ENCODE results near the gene ALDH5A1.

Gene ALDH5A1

GRCh38 chr6:24524805-24525204 is 30.0 kb downstream of the ALDH5A1 start:
- DNase-seq (ENCODE audit: low read depth), result no peak

DNA sequence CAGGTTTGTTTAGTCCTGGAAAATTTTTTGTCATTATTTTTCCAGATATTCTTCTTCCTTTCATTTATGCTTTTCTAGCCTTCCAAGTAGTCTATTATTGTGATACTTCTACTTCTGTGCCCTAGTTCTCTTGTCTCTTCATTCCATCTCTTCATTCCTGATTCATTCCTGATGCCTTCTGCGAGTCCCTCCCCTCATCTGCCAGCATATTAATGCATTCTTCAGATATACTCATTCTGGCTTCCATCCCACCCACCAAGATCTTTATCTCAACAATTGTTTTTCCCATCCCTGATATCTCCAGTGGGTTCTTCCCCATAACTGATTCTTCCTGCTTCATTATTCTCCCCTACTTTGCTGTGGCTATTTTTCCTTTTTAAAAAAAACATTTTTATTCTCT is 35.2 kb downstream of the ALDH5A1 start:
- no peak for DNase-seq (ENCODE audit: low read depth)

GRCh38 chr6:24534329-24534728 is 39.6 kb downstream of the ALDH5A1 start:
- DNase-seq (ENCODE audit: low read depth), result no peak

GRCh38 chr6:24535210-24535609 is 40.4 kb downstream of the ALDH5A1 start:
- no peak for DNase-seq (ENCODE audit: low read depth)

GRCh38 chr6:24536466-24536865 is 41.7 kb downstream of the ALDH5A1 start:
- DNase-seq (ENCODE audit: low read depth), result no peak

GRCh38 chr6:24537082-24537699 is 42.4 kb downstream of the ALDH5A1 start:
- DNase-seq (ENCODE audit: low read depth), result no peak

GRCh38 chr6:24537771-24538385 is 43.1 kb downstream of the ALDH5A1 start:
- DNase-seq (ENCODE audit: low read depth), result no peak

DNA sequence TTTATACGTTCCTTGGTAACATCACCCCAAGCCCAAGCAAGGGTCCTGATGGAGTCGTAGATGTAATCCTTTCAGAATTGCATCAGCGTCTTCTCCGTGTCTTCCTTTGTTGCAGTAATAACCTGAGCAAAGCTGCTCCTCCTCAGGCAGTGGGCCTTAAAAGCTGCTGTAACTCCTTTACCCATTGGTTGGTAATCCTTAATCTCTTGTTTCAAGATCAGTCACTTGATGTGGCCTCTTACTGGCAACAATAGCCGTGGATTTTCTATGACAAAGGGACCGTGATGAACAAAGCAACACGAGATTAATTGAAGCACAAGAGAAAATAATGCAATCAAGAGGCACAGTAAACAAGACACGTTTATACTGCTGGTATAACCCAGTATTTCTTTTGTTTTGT is 44.6 kb downstream of the ALDH5A1 start:
- no peak for DNase-seq (ENCODE audit: low read depth)

DNA sequence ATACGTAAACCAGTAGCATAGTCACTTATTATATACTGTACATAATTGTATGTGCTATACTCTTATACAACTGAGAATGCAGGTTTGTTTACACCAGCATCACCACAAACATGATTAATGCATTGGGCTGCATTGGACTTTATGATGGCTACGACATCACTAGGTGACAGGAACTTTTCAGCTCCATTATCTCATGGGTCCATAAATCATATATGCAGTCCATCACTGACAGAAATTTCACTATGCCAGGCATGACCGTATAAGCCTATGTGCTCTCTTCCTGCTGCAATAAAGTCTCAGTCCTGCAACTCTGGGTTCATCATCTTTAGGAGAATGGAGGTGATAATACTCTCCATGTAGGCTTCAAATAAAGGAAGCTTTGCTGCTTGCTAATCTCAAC is 45.4 kb downstream of the ALDH5A1 start:
- DNase-seq (ENCODE audit: low read depth), result no peak

DNA sequence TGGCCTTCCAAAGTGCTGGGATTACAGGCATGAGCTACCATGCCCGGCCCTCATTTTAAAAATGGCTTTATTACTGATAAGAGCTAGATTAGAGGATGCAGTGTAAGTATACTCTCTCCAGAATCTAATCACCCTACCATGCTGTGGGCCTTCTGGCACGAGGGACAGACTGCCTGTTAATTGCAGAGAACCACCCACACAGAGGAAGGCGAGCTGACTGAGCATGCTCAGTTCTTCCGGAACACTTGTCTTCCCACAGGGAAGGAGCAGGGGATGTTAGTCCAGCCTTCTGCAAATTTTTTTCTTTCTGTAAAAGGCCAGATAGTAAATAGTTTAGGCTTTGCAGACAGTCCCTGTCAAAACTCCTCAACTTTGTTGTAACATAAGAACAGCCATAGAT is 48.9 kb downstream of the ALDH5A1 start:
- DNase-seq (ENCODE audit: low read depth), result no peak

- DNase-seq (ENCODE audit: low read depth), result no peak
These were observed 50.4 kb downstream of the ALDH5A1 start for GRCh38 chr6:24545183-24545582.

GRCh38 chr6:24545691-24546090 is 50.9 kb downstream of the ALDH5A1 start:
- DNase-seq (ENCODE audit: low read depth), result no peak

DNA sequence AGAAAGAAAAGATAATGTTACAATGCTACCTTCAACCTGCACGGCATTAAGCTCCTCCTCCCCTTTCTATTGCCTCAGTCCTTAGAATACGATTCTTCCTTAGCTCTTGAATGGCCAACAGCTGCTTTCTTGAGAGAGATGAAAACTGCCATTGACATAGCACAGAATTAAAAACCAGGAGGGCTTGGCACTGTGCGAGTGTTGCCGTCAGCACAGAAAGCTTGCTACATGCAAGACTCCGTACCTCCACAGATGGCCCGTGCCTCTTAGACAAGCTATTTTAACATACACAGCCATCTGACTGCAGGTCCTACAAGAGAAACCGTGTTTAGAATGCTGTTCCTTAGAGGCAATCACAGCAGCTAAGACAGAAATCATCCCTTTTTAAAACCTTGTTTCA is 51.7 kb downstream of the ALDH5A1 start:
- no peak for DNase-seq (ENCODE audit: low read depth)

GRCh38 chr6:24547243-24547642 is 52.5 kb downstream of the ALDH5A1 start:
- peak; percentile 5 for DNase-seq (ENCODE audit: low read depth)

DNA sequence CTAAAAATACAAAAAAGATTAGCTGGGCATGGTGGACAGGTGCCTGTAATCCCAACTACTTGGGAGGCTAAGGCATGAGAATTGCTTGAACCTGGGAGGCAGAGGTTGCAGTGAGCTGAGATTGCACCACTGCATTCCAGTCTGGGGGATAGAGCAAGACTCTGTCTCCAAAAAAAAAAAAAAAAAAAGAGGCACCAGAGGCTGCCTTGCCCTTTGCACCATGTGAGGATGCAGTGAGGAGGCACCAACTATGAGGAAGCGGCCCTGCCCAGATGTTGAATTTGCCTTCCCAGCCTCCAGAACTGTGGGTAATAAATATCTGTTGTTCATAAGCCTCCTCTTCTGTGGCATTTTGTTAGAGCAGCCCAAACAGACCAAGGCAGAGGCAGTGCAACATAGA is 54.4 kb downstream of the ALDH5A1 start:
- DNase-seq (ENCODE audit: low read depth), result no peak

- no peak for DNase-seq (ENCODE audit: low read depth)
These were observed 55.0 kb downstream of the ALDH5A1 start for GRCh38 chr6:24549674-24550353.

DNA sequence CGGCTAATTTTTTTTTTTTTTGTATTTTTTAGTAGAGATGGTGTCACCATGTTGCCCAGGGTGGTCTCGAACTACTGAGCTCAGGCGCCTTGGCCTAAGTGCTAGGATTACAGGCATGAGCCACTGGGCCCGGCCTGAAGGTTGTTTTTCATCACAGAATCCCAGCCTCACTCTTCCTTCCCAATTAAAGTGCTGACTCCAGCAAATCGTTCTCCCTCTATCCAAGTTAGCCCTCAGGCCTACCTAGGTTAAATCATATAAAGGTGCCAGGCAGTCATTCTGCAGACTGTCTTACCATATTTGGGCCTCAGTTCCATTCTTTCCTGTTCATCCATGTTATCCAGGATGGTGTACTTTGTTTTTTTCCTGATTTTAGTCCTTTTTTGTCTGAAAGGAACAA is 56.4 kb downstream of the ALDH5A1 start:
- no peak for DNase-seq (ENCODE audit: low read depth)

GRCh38 chr6:24554474-24554873 is 59.7 kb downstream of the ALDH5A1 start:
- no peak for DNase-seq (ENCODE audit: low read depth)

GRCh38 chr6:24558516-24558915 is 63.7 kb downstream of the ALDH5A1 start:
- no peak for DNase-seq (ENCODE audit: low read depth)

- DNase-seq (ENCODE audit: low read depth), result no peak
These were observed 69.3 kb downstream of the ALDH5A1 start for GRCh38 chr6:24564081-24564480.

GRCh38 chr6:24565196-24565595 is 70.4 kb downstream of the ALDH5A1 start:
- DNase-seq (ENCODE audit: low read depth), result no peak

DNA sequence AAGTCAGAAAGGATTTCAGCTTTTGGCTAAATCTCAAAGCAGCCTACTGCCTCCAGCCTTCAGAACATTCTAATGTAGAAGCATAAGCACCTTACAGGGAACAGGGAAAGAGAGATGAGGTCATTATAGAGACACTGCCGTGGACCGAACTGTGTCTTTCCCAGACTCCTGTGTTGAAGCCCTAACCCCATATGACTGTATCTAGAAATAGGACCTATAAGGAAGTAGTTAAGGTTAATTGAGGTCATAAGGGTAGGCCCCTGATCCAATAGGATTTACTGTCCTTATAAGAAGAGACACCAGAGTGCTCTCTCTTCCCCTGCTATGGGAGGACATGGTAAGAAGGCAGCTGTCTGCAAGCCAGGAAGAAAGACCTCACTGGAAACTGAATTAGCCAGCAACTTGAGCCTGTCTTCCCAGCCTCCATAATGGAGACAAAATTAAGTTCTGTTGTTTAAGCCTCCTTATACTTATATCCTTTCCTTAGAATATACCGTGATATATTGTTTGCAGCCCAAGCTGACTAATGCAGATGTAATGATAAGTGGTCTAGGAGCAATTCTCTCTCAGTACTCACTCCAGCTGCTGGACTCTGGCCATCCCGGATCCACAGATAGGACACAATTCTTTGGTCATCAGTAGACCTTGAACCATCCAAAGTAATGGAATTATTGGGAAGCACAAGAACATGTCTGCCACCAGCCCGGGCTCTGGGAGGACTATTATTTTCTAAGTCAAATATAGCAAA is 71.4 kb downstream of the ALDH5A1 start:
- DNase-seq (ENCODE audit: low read depth), result no peak

DNA sequence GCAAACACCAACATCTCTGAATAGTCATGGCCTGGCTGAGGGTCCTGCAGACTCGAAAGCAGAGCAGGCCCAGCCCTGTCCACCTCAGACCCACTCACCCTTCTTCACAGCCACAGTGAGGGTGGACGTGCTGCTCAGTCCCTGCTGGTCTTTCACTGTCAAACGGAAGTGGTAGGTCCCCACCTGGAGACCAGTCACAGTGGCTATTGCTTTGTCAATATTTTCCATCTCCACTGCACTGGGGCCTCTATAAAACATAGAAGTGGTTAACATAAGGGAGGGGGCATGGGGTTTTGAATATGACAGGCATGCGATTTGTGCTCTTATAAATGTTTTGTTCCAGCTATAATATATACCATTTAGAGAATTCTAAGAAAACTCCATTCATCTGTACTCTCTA is 73.9 kb downstream of the ALDH5A1 start:
- no peak for DNase-seq (ENCODE audit: low read depth)

Measured in stimulated activated CD8-positive, alpha-beta memory T cell treated with anti-CD3 and anti-CD28 coated beads, Interleukin-12 subunit alpha, Interleukin-12 subunit beta, amount 100 ng/mL, for 1 hour (primary cell).